Germinal center (tissue), 1 donor: Measurements from ENCODE around the gene RIC8B.
A peak's percentile ranks its signal among the peaks of the same experiment; 100 is the strongest.

ENCODE experiments used
- DNase-seq: peaks from one replicate; pipeline ENCODE4 v3.0.0; 2012; ENCODE audit warnings: mixed read lengths, low spot score

RIC8B gene

DNA sequence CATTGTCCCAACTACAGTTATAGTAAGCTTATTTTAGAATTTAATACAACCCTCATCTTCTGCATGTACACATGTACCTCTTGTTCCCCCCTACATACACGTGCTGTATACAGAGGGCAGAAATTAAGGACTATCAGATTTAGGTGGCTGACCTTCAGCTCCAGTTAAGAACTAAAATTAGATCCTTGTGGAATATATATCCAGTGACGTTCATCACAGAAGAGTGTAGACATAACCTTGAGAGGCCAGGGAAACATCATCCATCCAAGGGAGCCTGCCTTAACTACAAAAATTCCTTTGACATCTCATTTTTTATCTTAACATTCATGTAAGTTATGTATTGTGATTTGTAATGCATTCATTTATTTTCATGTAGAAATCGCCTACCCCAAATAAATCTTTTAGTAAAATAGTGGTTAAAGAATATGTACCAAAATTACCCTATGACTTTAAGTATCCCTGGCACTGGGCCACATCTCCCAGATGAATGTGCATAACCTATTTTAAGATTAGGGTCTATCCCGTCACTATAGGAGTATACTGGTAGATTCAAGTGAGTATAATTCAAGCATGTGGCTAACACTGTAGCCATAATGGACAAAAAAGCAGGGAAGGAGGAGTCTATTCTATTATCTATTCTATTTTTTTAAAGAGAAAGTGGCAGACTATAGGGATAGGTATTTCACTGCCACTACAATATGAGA, 27.5 kb downstream of the RIC8B start:
- DNase-seq = no peak

GRCh38 chr12:106804668-106805067, 30.2 kb downstream of the RIC8B start:
- no peak for DNase-seq

GRCh38 chr12:106814714-106815113, 40.2 kb downstream of the RIC8B start:
- no peak for DNase-seq

- no peak for DNase-seq
Measured at GRCh38 chr12:106815741-106816140, 41.3 kb downstream of the RIC8B start.

DNA sequence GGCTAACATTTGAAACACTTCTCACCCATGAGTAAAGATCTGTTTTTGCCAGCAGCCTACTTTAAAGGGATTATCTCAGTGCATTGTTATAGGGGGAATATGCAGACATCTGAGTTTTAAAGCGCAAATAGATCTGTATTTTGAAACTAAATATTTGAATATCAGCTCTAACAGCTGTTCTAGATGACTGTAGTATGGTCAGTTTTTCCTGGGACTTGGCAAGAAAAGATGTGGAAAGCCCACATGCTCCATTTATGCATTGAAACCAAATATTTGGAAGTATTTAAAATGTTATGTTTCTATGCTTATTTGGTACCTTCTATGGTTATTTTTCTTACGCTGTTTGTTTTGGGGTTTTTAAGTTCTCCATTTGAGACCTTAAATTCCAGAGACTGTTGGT, 41.7 kb downstream of the RIC8B start:
- no peak for DNase-seq

GRCh38 chr12:106819991-106820390, 45.5 kb downstream of the RIC8B start:
- no peak for DNase-seq

DNA sequence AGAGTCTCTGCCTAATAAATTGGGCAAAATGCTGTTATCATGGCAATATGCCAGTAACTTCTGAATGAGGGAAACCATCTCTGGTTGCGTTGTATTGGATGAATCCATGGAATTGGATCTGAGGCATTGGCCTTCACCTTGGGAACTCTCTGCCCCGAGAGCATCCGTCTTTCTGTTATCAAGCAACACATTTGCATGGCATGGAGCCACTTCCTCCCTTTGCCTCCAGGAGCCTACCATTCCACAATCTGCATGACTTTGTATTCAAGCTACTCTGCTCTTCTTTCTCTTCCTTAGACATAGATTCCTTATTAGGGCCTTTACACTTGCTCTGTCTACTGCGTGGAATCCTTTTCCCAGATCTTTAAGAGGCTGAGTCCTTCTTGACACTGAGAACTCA, 57.2 kb downstream of the RIC8B start:
- DNase-seq = no peak

DNA sequence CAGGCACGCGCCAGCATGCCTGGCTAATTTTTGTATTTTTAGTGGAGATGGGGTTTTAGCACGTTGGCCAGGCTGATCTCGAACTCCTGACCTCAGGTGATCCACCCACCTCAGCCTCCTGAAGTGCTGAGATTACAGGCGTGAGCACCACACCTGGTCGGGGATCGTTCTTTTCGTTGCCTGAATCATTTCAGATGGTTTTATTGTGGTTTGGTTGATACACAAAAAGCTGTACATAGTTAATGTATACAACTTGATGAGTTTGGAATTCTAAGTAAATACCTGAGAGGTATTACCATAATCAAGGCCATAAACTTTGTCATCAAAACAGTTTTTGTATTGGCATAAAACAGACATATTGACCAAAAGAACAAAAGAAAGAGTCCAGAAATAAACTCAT, 63.3 kb downstream of the RIC8B start:
- no peak for DNase-seq

GRCh38 chr12:106839333-106839732, 64.9 kb downstream of the RIC8B start:
- DNase-seq = no peak

- DNase-seq = no peak
Measured at GRCh38 chr12:106840243-106840642, 65.8 kb downstream of the RIC8B start.

DNA sequence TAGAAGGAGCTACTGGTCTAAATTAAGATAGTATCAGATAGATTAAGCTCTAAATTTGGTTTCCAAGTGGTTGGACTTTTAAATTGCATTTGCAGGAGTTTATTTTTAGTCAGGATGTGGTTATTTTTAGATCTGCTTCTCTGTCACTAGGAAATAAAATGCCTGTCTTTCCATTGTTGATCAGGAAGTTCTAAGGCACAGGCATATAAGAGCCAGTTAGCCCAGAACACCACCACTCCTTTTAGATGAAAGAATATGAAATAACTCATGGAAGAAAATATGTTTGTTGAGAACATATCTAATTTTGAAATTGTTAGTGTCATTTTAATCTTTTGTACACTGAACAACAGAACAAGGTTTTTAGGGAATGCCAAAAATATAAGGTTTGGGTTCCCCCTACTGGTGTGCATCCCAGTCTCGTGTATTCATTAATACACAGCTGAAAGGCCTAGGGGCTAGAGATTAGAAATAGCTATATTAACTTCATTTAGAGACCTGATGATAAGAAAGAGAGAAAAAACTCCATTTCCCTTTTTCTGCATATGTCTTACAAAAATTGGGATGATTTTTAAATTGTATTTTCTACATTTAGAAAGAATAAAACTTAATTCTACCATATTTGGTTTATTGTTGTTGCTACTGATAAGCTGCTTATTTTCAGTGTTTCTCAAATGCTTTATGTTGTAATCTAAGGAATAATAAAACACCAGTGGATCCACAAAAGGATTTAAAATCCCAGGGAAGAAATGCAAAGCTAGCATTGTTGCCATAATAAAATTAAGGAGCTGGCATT, 67.2 kb downstream of the RIC8B start:
- DNase-seq = peak; percentile 43

DNA sequence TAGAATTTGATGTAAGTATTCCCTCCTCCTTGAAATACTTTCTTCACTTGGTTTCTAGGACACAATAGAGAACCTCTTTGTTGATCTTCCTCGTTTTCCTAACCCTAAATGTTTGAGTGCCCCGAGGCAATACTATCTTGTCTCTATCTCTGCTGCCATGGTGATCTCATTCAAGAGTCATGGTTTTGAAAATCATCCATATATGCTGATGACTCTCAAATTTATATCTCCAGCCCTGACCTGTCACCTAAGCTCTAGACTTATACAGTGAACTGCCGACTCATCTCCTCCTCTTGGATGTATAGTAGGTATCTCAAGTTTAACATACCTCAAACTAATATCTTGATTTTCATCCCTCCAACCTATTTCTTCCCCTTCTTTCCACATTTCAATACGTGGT, 71.4 kb downstream of the RIC8B start:
- no peak for DNase-seq

DNA sequence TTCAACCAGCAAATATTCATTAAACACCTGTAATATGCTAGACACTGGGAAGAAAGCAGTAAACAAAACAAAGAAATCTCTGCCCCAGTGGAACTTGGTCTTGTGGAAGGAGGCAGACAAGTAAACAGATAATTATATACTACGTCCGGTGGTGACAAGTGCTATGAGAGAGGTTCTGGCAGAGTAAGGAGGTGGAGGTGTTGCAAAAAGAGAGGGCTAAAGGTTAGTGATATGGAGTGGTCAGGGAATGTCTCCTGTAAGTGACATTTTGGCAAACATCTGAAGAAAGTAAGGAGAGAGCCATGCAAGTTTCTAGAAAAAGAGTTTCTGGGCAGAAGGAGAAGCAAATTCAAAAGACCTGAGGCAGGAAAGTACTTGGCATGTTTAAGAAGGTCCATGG, 73.4 kb downstream of the RIC8B start:
- DNase-seq = no peak

- DNase-seq = no peak
Measured at GRCh38 chr12:106851306-106851705, 76.8 kb downstream of the RIC8B start.

DNA sequence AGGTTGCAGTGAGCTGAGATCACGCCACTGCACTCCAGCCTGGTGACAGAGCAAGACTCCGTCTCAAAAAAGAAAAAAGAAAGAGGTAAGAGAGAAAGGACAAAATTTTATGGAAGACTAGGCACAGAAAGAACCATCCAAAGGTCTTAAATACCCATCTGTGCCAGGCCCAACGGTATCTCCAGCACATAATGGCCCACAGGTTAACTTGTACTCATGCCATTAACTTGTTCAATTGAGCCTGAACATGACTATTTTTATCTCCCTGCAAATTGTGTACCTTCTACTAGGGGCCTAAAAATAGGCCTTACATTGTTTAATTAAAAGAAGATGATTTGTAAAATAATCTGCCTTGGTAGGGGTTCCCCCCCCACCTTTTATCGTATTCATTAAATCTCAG, 80.2 kb downstream of the RIC8B start:
- DNase-seq = no peak

- DNase-seq = no peak
Measured at GRCh38 chr12:106855221-106855758, 80.8 kb downstream of the RIC8B start.

DNA sequence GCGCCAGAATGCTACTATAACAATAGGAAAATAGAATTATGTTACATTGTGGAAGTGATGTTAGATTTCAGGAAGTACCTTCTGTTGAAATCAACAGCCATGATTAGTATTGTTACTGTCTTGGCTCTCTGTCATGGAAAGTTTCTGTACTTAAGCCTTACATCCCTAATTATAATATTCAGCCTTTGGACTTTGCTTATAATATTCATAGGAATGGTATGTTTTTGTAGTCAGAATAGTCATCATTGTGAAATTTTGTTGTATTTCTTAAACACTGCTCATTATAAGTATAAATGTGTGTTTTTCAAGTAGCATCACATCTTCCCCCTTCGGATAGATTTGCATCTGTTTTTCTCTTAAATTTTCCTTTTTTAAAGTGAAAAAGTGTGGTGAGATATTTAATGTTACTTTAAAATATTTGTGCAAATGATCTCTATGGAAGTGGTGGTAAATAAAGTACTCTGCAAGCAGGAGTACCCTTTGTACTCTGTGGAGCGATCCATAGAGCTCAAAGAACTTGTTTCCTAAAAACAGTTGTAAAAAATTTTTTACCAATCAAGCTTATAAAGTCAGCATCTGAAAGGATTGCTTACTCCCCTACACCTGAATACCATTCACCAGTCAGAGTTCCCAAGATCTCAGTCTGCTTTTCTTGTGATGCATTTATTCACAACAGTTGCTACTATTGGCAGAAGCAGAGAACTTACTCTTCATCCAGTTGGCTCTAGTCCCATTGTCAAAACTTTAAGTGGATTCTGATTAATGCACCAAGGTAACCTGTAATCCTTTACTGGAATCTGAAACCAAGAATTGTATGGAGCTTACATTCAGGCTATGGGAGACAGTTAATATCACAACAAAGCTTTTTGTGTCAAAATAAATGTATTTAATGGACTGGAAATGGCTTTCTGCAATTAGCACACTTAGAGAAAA, 87.8 kb downstream of the RIC8B start:
- DNase-seq = no peak

- DNase-seq = no peak
Measured at GRCh38 chr12:106863189-106863588, 88.7 kb downstream of the RIC8B start.

- no peak for DNase-seq
Measured at GRCh38 chr12:106865683-106866082, 91.2 kb downstream of the RIC8B start.

DNA sequence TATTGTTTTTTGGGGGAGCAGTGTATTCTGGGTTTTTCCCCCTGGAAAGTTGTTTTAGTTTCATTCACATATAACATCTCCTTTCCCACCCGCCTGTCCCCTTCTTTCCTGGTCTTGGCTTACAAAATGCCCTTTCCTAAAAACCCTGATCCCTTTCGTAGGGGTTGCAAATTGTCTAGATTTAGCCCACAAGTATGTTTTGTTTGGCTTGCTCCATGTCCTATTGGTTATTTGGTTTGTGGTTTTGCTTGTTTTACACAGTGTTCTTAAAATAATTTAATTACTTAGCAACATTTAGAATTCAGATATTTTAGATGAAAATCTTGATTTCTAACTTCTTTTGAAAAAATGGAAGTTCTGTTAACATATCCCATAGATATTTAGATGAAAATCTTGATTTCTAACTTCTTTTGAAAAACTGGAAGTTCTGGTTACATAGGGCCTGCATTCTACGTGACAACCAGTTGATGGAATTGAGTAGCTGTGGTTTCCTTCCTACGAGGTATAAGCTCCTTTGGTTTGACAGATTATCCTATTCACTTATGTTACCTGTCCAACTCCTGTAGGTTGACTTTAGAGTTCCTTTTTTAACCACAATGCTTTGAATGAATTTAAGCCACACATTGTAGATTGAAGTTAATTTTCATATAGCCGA, 92.1 kb downstream of the RIC8B start:
- no peak for DNase-seq

DNA sequence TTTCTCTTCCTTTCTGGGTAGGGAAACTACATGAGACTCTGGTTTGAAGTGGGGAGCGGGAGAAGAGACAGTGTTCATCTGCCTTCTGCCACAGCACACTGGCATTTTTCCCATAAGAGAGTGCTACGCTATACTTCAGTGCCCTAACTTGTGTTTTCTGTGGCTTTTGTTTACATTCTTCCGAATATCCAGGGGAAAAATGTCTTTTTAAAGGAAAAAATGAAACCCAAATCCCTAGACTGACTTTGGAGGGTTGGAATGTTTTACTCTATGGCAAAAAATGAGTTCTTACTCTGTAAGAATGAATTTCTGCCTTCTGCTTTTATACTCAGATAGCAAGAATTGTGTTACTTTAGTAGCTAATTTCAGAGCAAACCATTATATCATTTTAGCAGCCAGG, 93.2 kb downstream of the RIC8B start:
- no peak for DNase-seq
